Tibial artery (tissue), 4 donors: ENCODE measurements around the gene KLHL41.
"Not testable (repeated sequence)": the region's sequence is repeated elsewhere in the genome, so short reads cannot be mapped to it uniquely, and the experiment has no call there.

Experiments used
- DNase-seq, 2 donors: peaks; one replicate each; pipeline ENCODE4 v3.0.0-alpha.2; 2019
- H3K27ac ChIP-seq, 2 donors: fragments of 200-600 bp; sonication (generic) in 1 of 2; 1 replicate in 1 of 2; 2 replicates in 1 of 2; pipeline ENCODE4 v1.5.1; 2018 to 2019; ENCODE audit warnings: mild to moderate bottlenecking in 1 of 2
- H3K27me3 ChIP-seq, 2 donors: fragments of 200-600 bp; sonication (generic) in 1 of 2; one replicate each; pipeline versions ENCODE4 v1.5.1 to v1.6.0; 2016 to 2019
- H3K36me3 ChIP-seq, 3 donors: fragments of 200-600 bp; sonication (generic) in 2 of 3; one replicate each; pipeline ENCODE4 v1.5.1; 2016 to 2019; ENCODE audit warnings: mild to moderate bottlenecking in 2 of 3
- H3K4me1 ChIP-seq, 4 donors: fragments of 200-600 bp; sonication (generic) in 2 of 4; 1 replicate in 3 of 4; 2 replicates in 1 of 4; pipeline ENCODE4 v1.5.1; 2016 to 2019
- H3K4me3 ChIP-seq, 2 donors: fragments of 200-600 bp; sonication (generic) in 1 of 2; 1 replicate in 1 of 2; 2 replicates in 1 of 2; pipeline ENCODE4 v1.5.1; 2018 to 2019; ENCODE audit warnings: mild to moderate bottlenecking in 2 of 2
- H3K9me3 ChIP-seq, 3 donors: fragments of 200-600 bp; sonication (generic) in 1 of 3; one replicate each; pipeline ENCODE4 v1.5.1; 2016 to 2019
- CTCF ChIP-seq, 2 experiments: fragments of 200-600 bp in 1 of 2; fragments of 450-650 bp in 1 of 2; IDR thresholded peaks; one replicate each; pipeline ENCODE4 v1.5.1; 2017 to 2019; ENCODE audit warnings: antibody characterized with exemption in 2 of 2, mild to moderate bottlenecking in 1 of 2, moderate library complexity in 1 of 2
- intact Hi-C: fragments of 100-400 bp; cut with DNase I; formaldehyde crosslinking; loops from one replicate; pipeline ENCODE4 v1.15.0; 2023; ENCODE audit warnings: low total_unique reads

Gene KLHL41

GRCh38 chr2:169572821-169573159, 63.3 kb downstream of the KLHL41 start:
- peaks cover 0 to 14% (median 3%) of the 10 kb centered on the region in 4 donors for H3K4me1 ChIP-seq
- H3K36me3 ChIP-seq: no peaks in the 10 kb centered on the region
- peak overlapping the region in 1 of 2 donors; percentile 62 for H3K27ac ChIP-seq
- H3K4me3 ChIP-seq: peak overlapping the region; percentile 64 to 72
- no peak for DNase-seq
- intact Hi-C loops: no loop called here
- H3K27me3 ChIP-seq: no peaks in the 10 kb centered on the region
- no peak for TF ChIP-seq CTCF (IDR thresholded peaks at IDR 0.05)
- H3K9me3 ChIP-seq: no peaks in the 10 kb centered on the region

- Histone ChIP-seq H3K4me1 (peaks cover 0 to 14% (median 3%) of the 10 kb centered on the region in 4 donors), H3K27ac (peak within 1 kb of the TSS; percentile 62 to 63), H3K9me3 (no peaks in the 10 kb centered on the region), H3K4me3 (peak within 1 kb of the TSS; percentile 64 to 72), H3K27me3 (no peaks in the 10 kb centered on the region), H3K36me3 (no peaks in the 10 kb centered on the region)
- DNase-seq: peak; percentile 90 to 92
- TF ChIP-seq CTCF (IDR thresholded peaks at IDR 0.05): peak in 1 of 2 experiments; percentile 10
- intact Hi-C loops: no loop called here
Observed at GRCh38 chr2:169573160-169573973, 63.9 kb downstream of the KLHL41 start, which contains the start of gene FASTKD1. Gene FASTKD1 (minus strand): TSS chr2:169573865. CDS start chr2:169572029, 1,836 bp downstream.

- Histone ChIP-seq H3K4me1 (peaks cover 0 to 14% (median 3%) of the 10 kb centered on the region in 4 donors), H3K27me3 (no peaks in the 10 kb centered on the region), H3K9me3 (no peaks in the 10 kb centered on the region), H3K36me3 (no peaks in the 10 kb centered on the region), H3K27ac (peak overlapping the region; percentile 62 to 63), H3K4me3 (peak overlapping the region; percentile 64 to 72)
- TF ChIP-seq CTCF (IDR thresholded peaks at IDR 0.05): no peak
- no peak for DNase-seq
- intact Hi-C loops: no loop called here
Observed at GRCh38 chr2:169573974-169574299, 64.4 kb downstream of the KLHL41 start.

- H3K27ac ChIP-seq, H3K4me3 ChIP-seq, DNase-seq, H3K9me3 ChIP-seq, H3K36me3 ChIP-seq, H3K27me3 ChIP-seq, intact Hi-C loops: not testable (repeated sequence)
- peaks cover 0 to 14% (median 3%) of the 10 kb centered on the region in 4 donors for H3K4me1 ChIP-seq
Observed at GRCh38 chr2:169574539-169574938, 65.0 kb downstream of the KLHL41 start.

GRCh38 chr2:169575264-169575663, 65.8 kb downstream of the KLHL41 start:
- H3K27ac ChIP-seq, H3K4me3 ChIP-seq, H3K27me3 ChIP-seq, H3K36me3 ChIP-seq, H3K9me3 ChIP-seq, DNase-seq: not testable (repeated sequence)
- intact Hi-C loops: loop anchor here (5.0 kb wide), 1 partner anchor 252 kb away; the partner anchor contains the start of gene UBR3
- peaks cover 0 to 14% (median 3%) of the 10 kb centered on the region in 4 donors for H3K4me1 ChIP-seq
